ENCODE measurements around the gene PYROXD2. TPM values are rescaled to one million over a fixed set of nuclear protein-coding genes. Genes with fewer than 3 reads are reported as not detected.

Gene PYROXD2
- total RNA-seq, 1 experiment from 2014 or later = 2.2 TPM

GRCh38 chr10:98436704-98437103 is 21.7 kb upstream of the PYROXD2 start:
- Histone ChIP-seq H3K27me3 (replicated peaks; ENCODE audit: control insufficient read depth, insufficient read depth, low read length) (no peaks in the 10 kb centered on the region), H3K4me3 (ENCODE audit: low read depth, low read length) (no peak overlapping the region), H3K4me1 (no peaks in the 10 kb centered on the region), H3K9me3 (no peaks in the 10 kb centered on the region), H3K36me3 (ENCODE audit: control insufficient read depth, insufficient read depth, low read length) (peaks cover 1% of the 10 kb centered on the region; the same call in 1 of the 2 replicates)
- no peaks in the 10 kb centered on the region for H3K9me3 Mint-ChIP-seq (ENCODE audit: unreplicated experiment)
- peaks cover 8% of the 10 kb centered on the region for H3K36me3 Mint-ChIP-seq (ENCODE audit: insufficient read depth, unreplicated experiment)
- H3K27me3 Mint-ChIP-seq (ENCODE audit: insufficient read depth, unreplicated experiment) = no peaks in the 10 kb centered on the region
- ChIA-PET POLR2A (no interaction called here), CTCF (no interaction called here)
- H3K27ac Mint-ChIP-seq (ENCODE audit: unreplicated experiment) = no peak overlapping the region
- intact Hi-C loops (cut with micrococcal nuclease; ENCODE audit: unreplicated experiment) = no loop called here
- H3K4me3 Mint-ChIP-seq (ENCODE audit: unreplicated experiment) = no peak overlapping the region
- H3K4me1 Mint-ChIP-seq (ENCODE audit: low read depth, unreplicated experiment) = no peaks in the 10 kb centered on the region
- TF ChIP-seq CTCF (IDR thresholded peaks at IDR 0.05; ENCODE audit: insufficient read depth in 1 of 2, low read depth in 1 of 2, low read length in 1 of 2, severe bottlenecking in 1 of 2, unreplicated experiment in 1 of 2) = no peak
- no peak for DNase-seq
- BruUV-seq (replicated peaks) = no TSS peak

GRCh38 chr10:98435178-98435577 is 20.2 kb upstream of the PYROXD2 start:
- H3K4me3 ChIP-seq (ENCODE audit: low read depth, low read length) = no peak overlapping the region
- Mint-ChIP-seq H3K36me3 (ENCODE audit: insufficient read depth, unreplicated experiment) (peaks cover 9% of the 10 kb centered on the region), H3K27ac (ENCODE audit: unreplicated experiment) (no peak overlapping the region), H3K9me3 (ENCODE audit: unreplicated experiment) (no peaks in the 10 kb centered on the region), H3K4me3 (ENCODE audit: unreplicated experiment) (no peak overlapping the region), H3K4me1 (ENCODE audit: low read depth, unreplicated experiment) (no peaks in the 10 kb centered on the region), H3K27me3 (ENCODE audit: insufficient read depth, unreplicated experiment) (no peaks in the 10 kb centered on the region)
- POLR2A ChIA-PET = no interaction called here
- BruUV-seq (replicated peaks) = no TSS peak
- no peak for DNase-seq
- H3K27me3 ChIP-seq (replicated peaks; ENCODE audit: control insufficient read depth, insufficient read depth, low read length) = no peaks in the 10 kb centered on the region
- peaks cover 1% of the 10 kb centered on the region for H3K36me3 ChIP-seq (ENCODE audit: control insufficient read depth, insufficient read depth, low read length)
- CTCF ChIA-PET = no interaction called here
- no peaks in the 10 kb centered on the region for H3K9me3 ChIP-seq
- intact Hi-C loops (cut with micrococcal nuclease; ENCODE audit: unreplicated experiment) = no loop called here
- TF ChIP-seq CTCF (IDR thresholded peaks at IDR 0.05; ENCODE audit: insufficient read depth in 1 of 2, low read depth in 1 of 2, low read length in 1 of 2, severe bottlenecking in 1 of 2, unreplicated experiment in 1 of 2) = no peak
- no peaks in the 10 kb centered on the region for H3K4me1 ChIP-seq

- CTCF ChIA-PET = no interaction called here
- Histone ChIP-seq H3K4me3 (ENCODE audit: low read depth, low read length) (no peak overlapping the region), H3K4me1 (no peaks in the 10 kb centered on the region), H3K36me3 (ENCODE audit: control insufficient read depth, insufficient read depth, low read length) (peaks cover 1% of the 10 kb centered on the region), H3K27me3 (replicated peaks; ENCODE audit: control insufficient read depth, insufficient read depth, low read length) (no peaks in the 10 kb centered on the region), H3K9me3 (no peaks in the 10 kb centered on the region)
- Mint-ChIP-seq H3K4me3 (ENCODE audit: unreplicated experiment) (no peak overlapping the region), H3K4me1 (ENCODE audit: low read depth, unreplicated experiment) (no peaks in the 10 kb centered on the region), H3K9me3 (ENCODE audit: unreplicated experiment) (no peaks in the 10 kb centered on the region), H3K27ac (ENCODE audit: unreplicated experiment) (no peak overlapping the region), H3K36me3 (ENCODE audit: insufficient read depth, unreplicated experiment) (peaks cover 9% of the 10 kb centered on the region), H3K27me3 (ENCODE audit: insufficient read depth, unreplicated experiment) (no peaks in the 10 kb centered on the region)
- TF ChIP-seq CTCF (IDR thresholded peaks at IDR 0.05; ENCODE audit: insufficient read depth in 1 of 2, low read depth in 1 of 2, low read length in 1 of 2, severe bottlenecking in 1 of 2, unreplicated experiment in 1 of 2) = no peak
- no TSS peak for BruUV-seq (replicated peaks)
- DNase-seq = no peak
- POLR2A ChIA-PET = no interaction called here
- intact Hi-C loops (cut with micrococcal nuclease; ENCODE audit: unreplicated experiment) = no loop called here
These were observed 19.1 kb upstream of the PYROXD2 start for GRCh38 chr10:98433881-98434732.

Data from Caco-2 (cell line).